ENCODE measurements around the gene IL17RD. TPM values are rescaled to one million over a fixed set of nuclear protein-coding genes. Genes with fewer than 3 reads are reported as not detected.

The IL17RD gene
- polyA plus RNA-seq, 1 of the 3 experiments (the other 2 are of a cell fraction) = 2.4 TPM

GRCh38 chr3:57089043-57089442 is 76.1 kb downstream of the IL17RD start (continued):
- TF ChIP-seq USF1 (IDR thresholded peaks at IDR 0.05; ENCODE audit: borderline replicate concordance, low read depth) (no peak), USF2 (IDR thresholded peaks at IDR 0.05; ENCODE audit: borderline replicate concordance, low read depth, low read length) (no peak)

DNA sequence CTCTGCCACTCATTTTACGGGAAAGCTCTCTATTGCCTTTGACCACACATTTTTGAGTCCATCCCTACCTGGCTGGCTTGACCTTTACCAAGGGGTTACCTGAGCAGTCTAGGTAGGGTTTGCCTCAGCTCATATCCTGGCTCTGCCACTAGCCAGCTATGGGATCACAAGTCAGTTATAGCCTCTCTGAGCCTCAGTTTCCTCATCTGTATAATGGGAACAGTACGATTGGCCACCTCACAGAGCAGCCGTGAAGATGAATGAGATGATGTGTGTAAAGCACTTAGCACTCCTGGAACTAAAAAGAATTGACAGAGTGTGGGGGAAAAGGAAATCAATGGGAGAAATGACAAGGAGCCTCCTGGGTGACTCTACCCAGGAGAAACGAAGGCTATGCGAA is 76.7 kb downstream of the IL17RD start:
- no peak overlapping the region for H3K4me3 ChIP-seq (ENCODE audit: low read depth in 2 of 2, low read length in 1 of 2)
- no peaks in the 10 kb centered on the region for H4K20me1 ChIP-seq (ENCODE audit: insufficient read depth)
- no peaks in the 10 kb centered on the region for H3K79me2 ChIP-seq (ENCODE audit: insufficient read depth)
- no peak for TF ChIP-seq RXRA (IDR thresholded peaks at IDR 0.05; ENCODE audit: borderline replicate concordance, low read depth)
- TF ChIP-seq SIN3A (IDR thresholded peaks at IDR 0.05; ENCODE audit: borderline replicate concordance, low read depth, low read length) = no peak
- TF ChIP-seq ELF1 (IDR thresholded peaks at IDR 0.05) = no peak
- TF ChIP-seq RCOR1 (IDR thresholded peaks at IDR 0.05; ENCODE audit: low read length) = no peak
- no peak for TF ChIP-seq SMC3 (IDR thresholded peaks at IDR 0.05; ENCODE audit: low read depth, low read length)
- TF ChIP-seq TEAD4 (IDR thresholded peaks at IDR 0.05; ENCODE audit: borderline replicate concordance, insufficient read depth) = no peak
- no peak for TF ChIP-seq NRF1 (IDR thresholded peaks at IDR 0.05; ENCODE audit: low read depth, low read length)
- no peak for TF ChIP-seq CHD2 (IDR thresholded peaks at IDR 0.05; ENCODE audit: low read length, partially characterized antibody)
- no peak for TF ChIP-seq NFIC (IDR thresholded peaks at IDR 0.05; ENCODE audit: borderline replicate concordance)
- TF ChIP-seq, protein P1, sequence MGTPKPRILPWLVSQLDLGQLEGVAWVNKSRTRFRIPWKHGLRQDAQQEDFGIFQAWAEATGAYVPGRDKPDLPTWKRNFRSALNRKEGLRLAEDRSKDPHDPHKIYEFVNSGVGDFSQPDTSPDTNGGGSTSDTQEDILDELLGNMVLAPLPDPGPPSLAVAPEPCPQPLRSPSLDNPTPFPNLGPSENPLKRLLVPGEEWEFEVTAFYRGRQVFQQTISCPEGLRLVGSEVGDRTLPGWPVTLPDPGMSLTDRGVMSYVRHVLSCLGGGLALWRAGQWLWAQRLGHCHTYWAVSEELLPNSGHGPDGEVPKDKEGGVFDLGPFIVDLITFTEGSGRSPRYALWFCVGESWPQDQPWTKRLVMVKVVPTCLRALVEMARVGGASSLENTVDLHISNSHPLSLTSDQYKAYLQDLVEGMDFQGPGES (IDR thresholded peaks at IDR 0.05; ENCODE audit: low read depth, low read length) = no peak
- TF ChIP-seq RFX5 (IDR thresholded peaks at IDR 0.05; ENCODE audit: low read length) = no peak
- no peak for TF ChIP-seq YY1 (IDR thresholded peaks at IDR 0.05; ENCODE audit: low read depth)
- TF ChIP-seq PBX3 (IDR thresholded peaks at IDR 0.05) = no peak
- no peak for TF ChIP-seq JUND (IDR thresholded peaks at IDR 0.05)
- TF ChIP-seq, protein P2, sequence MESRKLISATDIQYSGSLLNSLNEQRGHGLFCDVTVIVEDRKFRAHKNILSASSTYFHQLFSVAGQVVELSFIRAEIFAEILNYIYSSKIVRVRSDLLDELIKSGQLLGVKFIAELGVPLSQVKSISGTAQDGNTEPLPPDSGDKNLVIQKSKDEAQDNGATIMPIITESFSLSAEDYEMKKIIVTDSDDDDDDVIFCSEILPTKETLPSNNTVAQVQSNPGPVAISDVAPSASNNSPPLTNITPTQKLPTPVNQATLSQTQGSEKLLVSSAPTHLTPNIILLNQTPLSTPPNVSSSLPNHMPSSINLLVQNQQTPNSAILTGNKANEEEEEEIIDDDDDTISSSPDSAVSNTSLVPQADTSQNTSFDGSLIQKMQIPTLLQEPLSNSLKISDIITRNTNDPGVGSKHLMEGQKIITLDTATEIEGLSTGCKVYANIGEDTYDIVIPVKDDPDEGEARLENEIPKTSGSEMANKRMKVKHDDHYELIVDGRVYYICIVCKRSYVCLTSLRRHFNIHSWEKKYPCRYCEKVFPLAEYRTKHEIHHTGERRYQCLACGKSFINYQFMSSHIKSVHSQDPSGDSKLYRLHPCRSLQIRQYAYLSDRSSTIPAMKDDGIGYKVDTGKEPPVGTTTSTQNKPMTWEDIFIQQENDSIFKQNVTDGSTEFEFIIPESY (IDR thresholded peaks at IDR 0.05; ENCODE audit: borderline replicate concordance, low read depth) = no peak
- CTCF ChIA-PET = interaction anchor here (0.9 to 4.4 kb wide), 4 partner anchors 12 to 101 kb away, joined by 3 to 24 read pairs (median 4); no protein-coding TSS in a partner anchor
- POLR2A ChIA-PET = no interaction called here
- WGBS (ENCODE audit: low lambda C conversion rate) = 95% methylated on average over 5 of the region's 5 CpGs
- no peaks in the 10 kb centered on the region for H3F3A ChIP-seq (replicated peaks; ENCODE audit: insufficient read depth)
- H3K27ac ChIP-seq (ENCODE audit: low read depth in 2 of 2, low read length in 1 of 2) = no peak overlapping the region
- no peaks in the 10 kb centered on the region for H3K9me3 ChIP-seq
- DNase-seq = no peak
- H3K27me3 ChIP-seq (ENCODE audit: insufficient read depth) = no peaks in the 10 kb centered on the region
- H3K9ac ChIP-seq = no peak overlapping the region
- H3K4me1 ChIP-seq (ENCODE audit: control insufficient read depth in 1 of 2, insufficient read depth in 2 of 2, low read depth in 1 of 2, low read length in 1 of 2) = no peaks in the 10 kb centered on the region
- H3K4me2 ChIP-seq = no peak overlapping the region
- H2AFZ ChIP-seq (ENCODE audit: low read depth) = no peak overlapping the region
- no peaks in the 10 kb centered on the region for H3K9me2 ChIP-seq
- peaks cover 0 to 4% of the 10 kb centered on the region in 2 experiments for H3K36me3 ChIP-seq (replicated peaks in 1 of 2; ENCODE audit: control insufficient read depth in 1 of 2, insufficient read depth in 2 of 2, low read length in 1 of 2)

All from SK-N-SH (cell line).